ENCODE results near the gene PCAT7.
"Not testable (repeated sequence)": the region's sequence is repeated elsewhere in the genome, so short reads cannot be mapped to it uniquely, and the experiment has no call there.

PCAT7 gene

GRCh38 chr9:94557376-94557775, 2.5 kb downstream of the PCAT7 start:
- TF ChIP-seq CTCF (IDR thresholded peaks at IDR 0.05; ENCODE audit: insufficient read depth, low read length, missing control alignments): no peak
- POLR2A ChIA-PET: no interaction called here

GRCh38 chr9:94560237-94560636, 5.4 kb downstream of the PCAT7 start:
- ChIA-PET POLR2A (no interaction called here), CTCF (no interaction called here)
- TF ChIP-seq CTCF (IDR thresholded peaks at IDR 0.05; ENCODE audit: insufficient read depth, low read length, missing control alignments): no peak
- no peak for DNase-seq (ENCODE audit: low read depth, low spot score)
- no peak overlapping the region for H3K4me3 ChIP-seq (ENCODE audit: low read depth, low read length)

More at GRCh38 chr9:94557376-94557775, 2.5 kb downstream of the PCAT7 start:
- no peak overlapping the region for H3K4me3 ChIP-seq (ENCODE audit: low read depth, low read length)
- no peak for DNase-seq (ENCODE audit: low read depth, low spot score)
- CTCF ChIA-PET: no interaction called here

- DNase-seq (ENCODE audit: low read depth, low spot score): no peak
- no peak overlapping the region for H3K4me3 ChIP-seq (ENCODE audit: low read depth, low read length)
- TF ChIP-seq CTCF (IDR thresholded peaks at IDR 0.05; ENCODE audit: insufficient read depth, low read length, missing control alignments): no peak
- POLR2A ChIA-PET: no interaction called here
- CTCF ChIA-PET: no interaction called here
Observed at GRCh38 chr9:94563548-94563947, 8.7 kb downstream of the PCAT7 start.

GRCh38 chr9:94564279-94564678, 9.4 kb downstream of the PCAT7 start:
- CTCF ChIA-PET: interaction anchor here (0.7 kb wide), 1 partner anchor 10 kb away, joined by 3 read pairs; the partner anchor contains the start of gene PCAT7
- DNase-seq (ENCODE audit: low read depth, low spot score); H3K4me3 ChIP-seq (ENCODE audit: low read depth, low read length); POLR2A ChIA-PET: not testable (repeated sequence)

GRCh38 chr9:94566550-94566949, 11.7 kb downstream of the PCAT7 start:
- CTCF ChIA-PET: no interaction called here
- no peak for TF ChIP-seq CTCF (IDR thresholded peaks at IDR 0.05; ENCODE audit: insufficient read depth, low read length, missing control alignments)
- POLR2A ChIA-PET: no interaction called here
- H3K4me3 ChIP-seq (ENCODE audit: low read depth, low read length): no peak overlapping the region
- no peak for DNase-seq (ENCODE audit: low read depth, low spot score)

GRCh38 chr9:94567271-94567670, 12.4 kb downstream of the PCAT7 start:
- POLR2A ChIA-PET: no interaction called here
- no peak overlapping the region for H3K4me3 ChIP-seq (ENCODE audit: low read depth, low read length)
- TF ChIP-seq CTCF (IDR thresholded peaks at IDR 0.05; ENCODE audit: insufficient read depth, low read length, missing control alignments): no peak
- DNase-seq (ENCODE audit: low read depth, low spot score): no peak
- CTCF ChIA-PET: no interaction called here

GRCh38 chr9:94568250-94568889, 13.5 kb downstream of the PCAT7 start:
- ChIA-PET POLR2A (no interaction called here), CTCF (no interaction called here)
- H3K4me3 ChIP-seq (ENCODE audit: low read depth, low read length): no peak overlapping the region
- no peak for TF ChIP-seq CTCF (IDR thresholded peaks at IDR 0.05; ENCODE audit: insufficient read depth, low read length, missing control alignments)
- DNase-seq (ENCODE audit: low read depth, low spot score): no peak

Measured in AG04449 (cell line).